HepG2 (cell line): ENCODE results near the gene NAA16. TPM values are rescaled to one million over a fixed set of nuclear protein-coding genes. Genes with fewer than 3 reads are reported as not detected.

Source experiments
- ATAC-seq: fragments of 200-7000 bp; cut with Tn5 transposase; 3 replicates; pipeline ENCODE4 v1.9.1; 2020; ENCODE audit warnings: mild to moderate bottlenecking, moderate library complexity
- BruUV-seq: library from RNA; stranded (reverse); fragments of 400-500 nt; replicated peaks from 2 replicates; lab custom pipeline; 2021; lab: Mats Ljungman, UMichigan
- CTCF ChIA-PET: fragments of 300-600 bp; formaldehyde crosslinking; extraction: SDS; loops from one replicate; lab custom pipeline; 2021; ENCODE audit warnings: low total read pairs, inconsistent platforms, low intra/inter-chr PET ratio; lab: Yijun Ruan, JAX
- POLR2A ChIA-PET: fragments of 350-600 bp; sonication (Branson Sonifier 250); formaldehyde crosslinking; loops from one replicate; lab custom pipeline; 2020; ENCODE audit warnings: antibody characterized with exemption, inconsistent platforms; lab: Yijun Ruan, JAX
- DNase-seq: peaks from one replicate; pipeline ENCODE4 v3.0.0-alpha.2; 2015; ENCODE audit warnings: low spot score
- FAIRE-seq: peaks from 3 replicates; lab custom pipeline; 2011; peaks lifted over from hg19 to GRCh38; lab: Jason Lieb, UNC
- H2AFZ ChIP-seq: one replicate; pipeline ENCODE4 v1.6.1; 2011; ENCODE audit warnings: low read length, inconsistent platforms
- H3K27ac ChIP-seq: fragments of 300-600 bp; 3 replicates; pipeline ENCODE4 v1.8.0; 2011; ENCODE audit warnings: mixed run types, mild to moderate bottlenecking, mixed read lengths, low read length, inconsistent platforms; ENCODE audit not compliant: insufficient read depth; ENCODE audit errors: extremely low read length
- H3K27me3 ChIP-seq, 2 experiments: fragments of 200-600 bp in 1 of 2; 2 replicates in 1 of 2; 3 replicates in 1 of 2; pipeline versions ENCODE4 v1.6.0 to v1.8.0; 2011; ENCODE audit warnings: low read length in 2 of 2, mild to moderate bottlenecking in 2 of 2, moderate library complexity in 2 of 2, inconsistent platforms in 1 of 2; ENCODE audit not compliant: insufficient read depth in 2 of 2, control insufficient read depth in 1 of 2
- H3K36me3 ChIP-seq, 2 experiments: fragments of 200-600 bp in 1 of 2; replicated peaks in 1 of 2; 2 replicates in 1 of 2; 3 replicates in 1 of 2; pipeline versions ENCODE4 v1.5.1 to v1.8.0; 2011; ENCODE audit warnings: low read length in 2 of 2, inconsistent platforms in 1 of 2; ENCODE audit not compliant: insufficient read depth in 2 of 2, control insufficient read depth in 1 of 2
- H3K4me1 ChIP-seq: 2 replicates; pipeline ENCODE4 v1.5.1; 2012; ENCODE audit warnings: low read length, inconsistent platforms; ENCODE audit not compliant: insufficient read depth
- H3K4me2 ChIP-seq: 2 replicates; pipeline ENCODE4 v1.6.0; 2011; ENCODE audit warnings: low read depth, low read length, inconsistent platforms
- H3K4me3 ChIP-seq, 3 experiments: fragments of 200-600 bp in 1 of 3; sonication (generic), shearing (Covaris generic) in 1 of 3; replicated peaks in 1 of 3; 2 replicates each; pipeline ENCODE4 v1.5.1; 2011 to 2016; ENCODE audit warnings: low read length in 3 of 3, inconsistent platforms in 2 of 3, low read depth in 2 of 3, mild to moderate bottlenecking in 2 of 3, control low read depth in 1 of 3, mixed read lengths in 1 of 3; ENCODE audit not compliant: insufficient read depth in 1 of 3
- H3K79me2 ChIP-seq: one replicate; pipeline ENCODE4 v1.6.1; 2011; ENCODE audit warnings: low read length, inconsistent platforms; ENCODE audit not compliant: insufficient read depth
- H3K9ac ChIP-seq: 2 replicates; pipeline ENCODE4 v1.6.0; 2011; ENCODE audit warnings: mild to moderate bottlenecking, low read depth, low read length, inconsistent platforms; ENCODE audit not compliant: insufficient read depth
- H3K9me3 ChIP-seq: 2 replicates; pipeline ENCODE4 v1.5.1; 2012; ENCODE audit warnings: mild to moderate bottlenecking, low read length
- H4K20me1 ChIP-seq: 2 replicates; pipeline ENCODE4 v1.6.0; 2011; ENCODE audit warnings: inconsistent platforms, mild to moderate bottlenecking, low read length, moderate library complexity; ENCODE audit not compliant: insufficient read depth
- CERS6 ChIP-seq: sonication (generic); formaldehyde crosslinking; IDR thresholded peaks from 2 replicates; pipeline ENCODE4 v1.5.0; 2020; ENCODE audit warnings: missing genetic modification reagents
- HMGA1 ChIP-seq: sonication (generic); formaldehyde crosslinking; conservative IDR thresholded peaks from 2 replicates; pipeline ENCODE4 v1.4.0; 2020; ENCODE audit warnings: missing genetic modification reagents
- HMGXB3 ChIP-seq: sonication (generic); formaldehyde crosslinking; IDR thresholded peaks from 2 replicates; pipeline ENCODE4 v1.4.0; 2020; ENCODE audit warnings: missing genetic modification reagents, borderline replicate concordance
- HOXA3 ChIP-seq: sonication (generic); formaldehyde crosslinking; IDR thresholded peaks from 2 replicates; pipeline ENCODE4 v1.5.0; 2020; ENCODE audit warnings: missing genetic modification reagents
- HOXA9 ChIP-seq: sonication (generic); formaldehyde crosslinking; IDR thresholded peaks from 2 replicates; pipeline ENCODE4 v1.8.1; 2022; ENCODE audit warnings: missing genetic modification reagents, mild to moderate bottlenecking, moderate library complexity, borderline replicate concordance
- JUNB ChIP-seq: sonication (generic); formaldehyde crosslinking; IDR thresholded peaks from 2 replicates; pipeline ENCODE4 v1.8.0; 2022; ENCODE audit warnings: missing genetic modification reagents, mild to moderate bottlenecking, borderline replicate concordance
- MBNL3 ChIP-seq: fragments of 250-450 bp; sonication (Bioruptor Pico); conservative IDR thresholded peaks from 2 replicates; pipeline ENCODE4 v1.8.0; 2022; ENCODE audit warnings: mild to moderate bottlenecking, inconsistent platforms
- MED1 ChIP-seq: sonication (generic); formaldehyde crosslinking; IDR thresholded peaks from 2 replicates; pipeline ENCODE4 v1.4.0; 2020; ENCODE audit warnings: missing genetic modification reagents
- MIER3 ChIP-seq: IDR thresholded peaks from 2 replicates; pipeline ENCODE4 v1.6.1; 2016; ENCODE audit warnings: missing compliant biosample characterization, borderline replicate concordance
- NFKBIZ ChIP-seq: IDR thresholded peaks from 2 replicates; pipeline ENCODE4 v1.6.1; 2018; ENCODE audit warnings: missing genetic modification reagents, missing compliant biosample characterization
- PLRG1 ChIP-seq: fragments of 450-650 bp; conservative IDR thresholded peaks from 2 replicates; pipeline ENCODE4 v1.6.1; 2016
- POLR2AphosphoS2 ChIP-seq: IDR thresholded peaks from 2 replicates; pipeline ENCODE4 v1.6.1; 2011; ENCODE audit warnings: low read depth, low read length, improper control_type of control experiment
- RAD51 ChIP-seq: fragments of 450-650 bp; IDR thresholded peaks from 2 replicates; pipeline ENCODE4 v1.6.1; 2016; ENCODE audit warnings: borderline replicate concordance
- SRSF9 ChIP-seq: fragments of 200-400 bp; formaldehyde crosslinking; IDR thresholded peaks from 2 replicates; pipeline ENCODE4 v1.6.1; 2018; ENCODE audit warnings: borderline replicate concordance, mild to moderate bottlenecking, low read depth, low read length; ENCODE audit not compliant: insufficient read depth, poor library complexity, severe bottlenecking
- TEAD3 ChIP-seq: optimal IDR thresholded peaks from 2 replicates; pipeline ENCODE3; 2016; ENCODE audit warnings: borderline replicate concordance
- TOPORS ChIP-seq: sonication (generic); formaldehyde crosslinking; IDR thresholded peaks from 2 replicates; pipeline ENCODE4 v1.8.0; 2023; ENCODE audit warnings: mild to moderate bottlenecking, missing genetic modification reagents
- TSC22D2 ChIP-seq: sonication (generic); formaldehyde crosslinking; IDR thresholded peaks from 2 replicates; pipeline ENCODE4 v1.5.1; 2020; ENCODE audit warnings: missing genetic modification reagents, mild to moderate bottlenecking, borderline replicate concordance
- YEATS2 ChIP-seq: sonication (generic); formaldehyde crosslinking; IDR thresholded peaks from 2 replicates; pipeline ENCODE4 v1.4.0; 2020; ENCODE audit warnings: missing genetic modification reagents, borderline replicate concordance
- ZNF225 ChIP-seq: sonication (generic); formaldehyde crosslinking; IDR thresholded peaks from 2 replicates; pipeline ENCODE4 v1.4.0; 2020; ENCODE audit warnings: mild to moderate bottlenecking, missing genetic modification reagents
- ZNF329 ChIP-seq: sonication (generic); formaldehyde crosslinking; IDR thresholded peaks from 2 replicates; pipeline ENCODE4 v1.9.0; 2021; ENCODE audit warnings: low read depth, mild to moderate bottlenecking, missing genetic modification reagents
- ZNF501 ChIP-seq: sonication (generic); formaldehyde crosslinking; IDR thresholded peaks from 2 replicates; pipeline ENCODE4 v1.5.1; 2020; ENCODE audit warnings: mild to moderate bottlenecking, moderate library complexity, missing genetic modification reagents
- ZNF510 ChIP-seq: sonication (generic); formaldehyde crosslinking; IDR thresholded peaks from 2 replicates; pipeline ENCODE4 v1.4.0; 2020; ENCODE audit warnings: low read depth, mild to moderate bottlenecking, missing genetic modification reagents
- ZNF703 ChIP-seq: sonication (generic); formaldehyde crosslinking; IDR thresholded peaks from 2 replicates; pipeline ENCODE4 v1.5.1; 2020; ENCODE audit warnings: missing genetic modification reagents, mild to moderate bottlenecking, moderate library complexity, borderline replicate concordance
- WGBS: methylation state at CpG from one replicate; pipeline ENCODE4 v1.1.6; 2017; ENCODE audit warnings: low lambda C conversion rate; 5-methylcytosine and 5-hydroxymethylcytosine counted together
- in situ Hi-C: cut with HindIII; loops from 2 replicates; pipeline ENCODE4 v1.10.0; 2017; ENCODE audit warnings: low pct_unique_long_range_greater_than_20kb; ENCODE audit not compliant: extremely low pct_ligation_motif_present
- intact Hi-C: fragments of 100-400 bp; cut with micrococcal nuclease; formaldehyde crosslinking; loops from one replicate; pipeline ENCODE4 v1.10.0; 2022; ENCODE audit not compliant: unreplicated experiment
- polyA plus RNA-seq, 8 experiments: library from polyadenylated mRNA; depleted of rRNA in 3 of 8; stranded (reverse) in 7 of 8; unstranded in 1 of 8; fragments of >200 nt; fragmentation: Illumina TruSeq in 4 of 8; extraction: Trizol in 4 of 8; gene quantifications; 2 replicates each; pipeline versions ENCODE4 v1.2.1 to v1.2.3, GENCODE V29; 2011 to 2016; ENCODE audit warnings: low read depth in 4 of 8, missing spikeins in 1 of 8, mixed read lengths in 1 of 8; ENCODE audit not compliant: insufficient read depth in 1 of 8
- total RNA-seq, 5 experiments: library from RNA; depleted of rRNA; stranded (reverse); fragments of >200 nt; fragmentation: Illumina TruSeq; extraction: Trizol; gene quantifications; 2 replicates each; pipeline ENCODE4 v1.2.3, GENCODE V29; 2016; ENCODE audit warnings: low read depth in 1 of 5

Gene NAA16
- total and polyA plus RNA-seq, 2 of the 13 experiments (the other 11 are each of a cell fraction or from before 2014, with no cell fraction given) = 9.2 to 15.1 TPM

GRCh38 chr13:41317243-41317642, 6.2 kb downstream of the NAA16 start (continued):
- no peak for TF ChIP-seq ZNF225 (CRISPR knock-in tag)
- TF ChIP-seq HOXA9 (CRISPR knock-in tag) = no peak
- TF ChIP-seq MIER3 (CRISPR knock-in tag) = no peak
- TF ChIP-seq TOPORS = no peak
- no peak for TF ChIP-seq TSC22D2 (CRISPR knock-in tag)
- no peak for TF ChIP-seq SRSF9
- TF ChIP-seq MBNL3 (CRISPR knock-in tag) = no peak
- no peak for TF ChIP-seq POLR2AphosphoS2
- no peak for TF ChIP-seq RAD51
- no peak for TF ChIP-seq HMGXB3 (CRISPR knock-in tag)

- Histone ChIP-seq H3K9me3 (no peaks in the 10 kb centered on the region), H3K27ac (no peak overlapping the region), H3K27me3 (no peaks in the 10 kb centered on the region), H2AFZ (no peak overlapping the region), H3K9ac (no peak overlapping the region), H3K4me3 (no peak overlapping the region), H3K4me2 (no peak overlapping the region), H3K36me3 (peaks cover 10 to 49% of the 10 kb centered on the region in 2 experiments; a peak in 4 of 5 replicates), H3K4me1 (no peaks in the 10 kb centered on the region), H3K79me2 (peaks cover 9% of the 10 kb centered on the region), H4K20me1 (no peaks in the 10 kb centered on the region)
- FAIRE-seq (no peak), ATAC-seq (no peak), DNase-seq (no peak)
- in situ Hi-C loops = no loop called here
- intact Hi-C loops = no loop called here
- ChIA-PET POLR2A (no interaction called here), CTCF (no interaction called here)
- 91% methylated on average over 2 of the region's 2 CpGs for WGBS
- no TSS peak for BruUV-seq
- TF ChIP-seq HMGA1 (CRISPR knock-in tag) = no peak
- TF ChIP-seq NFKBIZ (CRISPR knock-in tag) = no peak
- TF ChIP-seq MED1 = no peak
- no peak for TF ChIP-seq HOXA3 (CRISPR knock-in tag)
- TF ChIP-seq ZNF329 (CRISPR knock-in tag) = no peak
- TF ChIP-seq ZNF703 (CRISPR knock-in tag) = no peak
- no peak for TF ChIP-seq PLRG1
- TF ChIP-seq CERS6 (CRISPR knock-in tag) = no peak
- no peak for TF ChIP-seq ZNF501
- no peak for TF ChIP-seq ZNF510 (CRISPR knock-in tag)
- TF ChIP-seq YEATS2 (CRISPR knock-in tag) = no peak
- TF ChIP-seq JUNB (CRISPR knock-in tag) = no peak
- TF ChIP-seq TEAD3 (CRISPR knock-in tag) = no peak
Measured at GRCh38 chr13:41325752-41326151, 14.7 kb downstream of the NAA16 start.
